Prostate gland (tissue), 2 donors: Measurements from ENCODE around the gene SLC22A14. TPM values are rescaled to one million over a fixed set of nuclear protein-coding genes. Genes with fewer than 3 reads are reported as not detected.

Source experiments
- DNase-seq: peaks from one replicate; pipeline ENCODE4 v3.0.0-alpha.2; 2019; ENCODE audit warnings: low spot score
- H3K27ac ChIP-seq, 2 donors: fragments of 200-600 bp; sonication (generic); 2 replicates each; pipeline ENCODE4 v1.5.1; 2017 to 2019
- H3K27me3 ChIP-seq: fragments of 200-600 bp; sonication (generic); replicated peaks from 2 replicates; pipeline ENCODE4 v1.5.1; 2019; ENCODE audit not compliant: insufficient read depth
- H3K36me3 ChIP-seq, 2 donors: fragments of 200-600 bp; sonication (generic); 1 replicate in 1 of 2; 2 replicates in 1 of 2; pipeline versions ENCODE4 v1.5.1 to v1.8.1; 2017 to 2019
- H3K4me1 ChIP-seq: fragments of 200-600 bp; sonication (generic); replicated peaks from 2 replicates; pipeline ENCODE4 v1.5.1; 2019
- H3K4me3 ChIP-seq, 2 donors: fragments of 200-600 bp; sonication (generic); 2 replicates each; pipeline ENCODE4 v1.5.1; 2017 to 2019
- H3K9me3 ChIP-seq: fragments of 200-600 bp; sonication (generic); 2 replicates; pipeline ENCODE4 v1.5.1; 2017
- POLR2A ChIP-seq: fragments of 450-650 bp; IDR thresholded peaks from one replicate; pipeline ENCODE4 v1.6.1; 2016; ENCODE audit warnings: antibody characterized with exemption, mild to moderate bottlenecking
- POLR2AphosphoS5 ChIP-seq: sonication (generic); formaldehyde crosslinking; IDR thresholded peaks from one replicate; pipeline ENCODE4 v1.6.1; 2017; ENCODE audit warnings: antibody characterized with exemption
- WGBS: methylation state at CpG from one replicate; pipeline ENCODE4 v1.1.5; 2018; 5-methylcytosine and 5-hydroxymethylcytosine counted together
- intact Hi-C: fragments of 100-400 bp; cut with DNase I; formaldehyde crosslinking; loops from one replicate; pipeline ENCODE4 v1.14.2; 2022
- total RNA-seq, 2 donors: library from RNA; depleted of rRNA; stranded (reverse); fragments of >200 nt; gene quantifications; one replicate each; pipeline ENCODE4 v1.1.0, GENCODE V29; 2016
- TF ChIP-seq, protein P1 (sequence below), 4 experiments: fragments of 200-600 bp in 2 of 4; fragments of 450-650 bp in 2 of 4; sonication (generic) in 2 of 4; IDR thresholded peaks; 1 replicate in 3 of 4; 2 replicates in 1 of 4; pipeline ENCODE4 v1.5.1; 2016 to 2019; ENCODE audit warnings: antibody characterized with exemption in 4 of 4, mild to moderate bottlenecking in 2 of 4, moderate library complexity in 2 of 4

The SLC22A14 gene
- total RNA-seq, 2 donors from 2014 or later, result 0.64 to 1.5 TPM

DNA sequence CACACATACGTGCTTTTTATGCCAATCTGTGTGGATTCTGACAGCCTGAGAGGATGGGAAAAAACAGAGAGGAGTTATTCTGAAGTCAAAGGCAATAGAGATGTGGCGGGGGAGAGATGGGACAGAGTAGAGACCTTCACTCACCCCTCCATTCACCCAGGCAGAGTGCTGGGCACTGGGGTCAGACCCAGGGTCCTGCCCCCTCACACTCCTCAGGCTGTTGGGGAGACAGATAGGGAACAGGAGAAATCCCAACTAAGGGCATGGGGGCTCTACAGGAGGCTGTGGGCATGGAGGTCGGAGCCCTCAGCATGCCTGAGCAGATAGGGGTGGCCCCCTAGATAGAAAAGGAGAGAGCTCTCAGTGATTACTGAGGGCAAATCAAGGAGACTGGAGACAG, 30.3 kb downstream of the SLC22A14 start:
- TF ChIP-seq, protein P1, sequence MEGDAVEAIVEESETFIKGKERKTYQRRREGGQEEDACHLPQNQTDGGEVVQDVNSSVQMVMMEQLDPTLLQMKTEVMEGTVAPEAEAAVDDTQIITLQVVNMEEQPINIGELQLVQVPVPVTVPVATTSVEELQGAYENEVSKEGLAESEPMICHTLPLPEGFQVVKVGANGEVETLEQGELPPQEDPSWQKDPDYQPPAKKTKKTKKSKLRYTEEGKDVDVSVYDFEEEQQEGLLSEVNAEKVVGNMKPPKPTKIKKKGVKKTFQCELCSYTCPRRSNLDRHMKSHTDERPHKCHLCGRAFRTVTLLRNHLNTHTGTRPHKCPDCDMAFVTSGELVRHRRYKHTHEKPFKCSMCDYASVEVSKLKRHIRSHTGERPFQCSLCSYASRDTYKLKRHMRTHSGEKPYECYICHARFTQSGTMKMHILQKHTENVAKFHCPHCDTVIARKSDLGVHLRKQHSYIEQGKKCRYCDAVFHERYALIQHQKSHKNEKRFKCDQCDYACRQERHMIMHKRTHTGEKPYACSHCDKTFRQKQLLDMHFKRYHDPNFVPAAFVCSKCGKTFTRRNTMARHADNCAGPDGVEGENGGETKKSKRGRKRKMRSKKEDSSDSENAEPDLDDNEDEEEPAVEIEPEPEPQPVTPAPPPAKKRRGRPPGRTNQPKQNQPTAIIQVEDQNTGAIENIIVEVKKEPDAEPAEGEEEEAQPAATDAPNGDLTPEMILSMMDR (IDR thresholded peaks at IDR 0.05), result no peak
- no peak for TF ChIP-seq POLR2A
- no peak for TF ChIP-seq POLR2AphosphoS5
- WGBS, result 89% methylated on average over 3 of the region's 3 CpGs
- no peak overlapping the region for H3K27ac ChIP-seq
- intact Hi-C loops, result no loop called here
- H3K36me3 ChIP-seq, result no peaks in the 10 kb centered on the region
- DNase-seq, result no peak
- no peaks in the 10 kb centered on the region for H3K4me1 ChIP-seq
- no peaks in the 10 kb centered on the region for H3K27me3 ChIP-seq
- no peaks in the 10 kb centered on the region for H3K9me3 ChIP-seq
- H3K4me3 ChIP-seq, result no peak overlapping the region

DNA sequence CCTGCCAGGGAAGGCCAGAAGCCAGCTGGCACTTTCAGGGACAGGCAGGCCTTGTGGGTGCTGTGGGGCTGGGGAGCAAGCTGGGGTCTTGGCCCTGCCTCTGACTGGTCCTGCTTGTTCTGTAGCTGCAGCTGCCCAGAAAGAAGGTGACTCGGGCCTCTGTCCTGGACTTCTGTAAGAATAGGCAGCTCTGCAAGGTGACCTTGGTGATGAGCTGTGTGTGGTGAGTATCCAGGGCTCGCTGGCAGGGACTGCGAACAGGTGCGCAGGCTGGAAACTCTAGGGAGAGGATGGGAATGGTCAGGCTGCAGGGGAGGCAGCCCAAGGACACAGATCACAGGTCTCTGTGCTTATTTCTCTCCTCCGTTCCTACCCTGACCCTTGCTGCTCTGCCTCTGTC, 31.2 kb downstream of the SLC22A14 start:
- DNase-seq, result no peak
- intact Hi-C loops, result no loop called here
- H3K27ac ChIP-seq, result no peak overlapping the region
- H3K27me3 ChIP-seq, result no peaks in the 10 kb centered on the region
- H3K36me3 ChIP-seq, result no peaks in the 10 kb centered on the region
- TF ChIP-seq, protein P1 (IDR thresholded peaks at IDR 0.05), result no peak
- TF ChIP-seq POLR2A (no peak), POLR2AphosphoS5 (no peak)
- H3K9me3 ChIP-seq, result no peaks in the 10 kb centered on the region
- no peak overlapping the region for H3K4me3 ChIP-seq
- H3K4me1 ChIP-seq, result no peaks in the 10 kb centered on the region
- WGBS, result 85% methylated on average over 5 of the region's 5 CpGs

DNA sequence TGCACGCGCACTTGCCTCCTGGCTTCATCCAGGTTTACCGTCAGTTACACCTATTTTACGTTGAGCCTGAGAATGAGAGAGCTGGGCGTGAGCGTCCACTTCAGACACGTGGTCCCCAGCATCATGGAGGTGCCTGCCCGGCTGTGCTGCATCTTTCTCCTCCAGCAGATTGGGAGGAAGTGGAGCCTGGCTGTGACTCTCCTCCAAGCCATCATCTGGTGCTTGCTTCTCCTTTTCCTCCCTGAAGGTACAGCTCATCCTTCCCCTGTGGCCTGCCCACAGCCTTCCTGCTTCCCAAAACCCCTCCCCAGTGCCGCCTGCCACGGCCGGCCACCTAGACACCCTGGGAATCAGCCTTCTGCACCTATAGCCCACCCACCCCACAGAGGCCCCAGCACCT, 31.6 kb downstream of the SLC22A14 start:
- Histone ChIP-seq H3K9me3 (no peaks in the 10 kb centered on the region), H3K36me3 (no peaks in the 10 kb centered on the region), H3K4me3 (no peak overlapping the region), H3K27ac (no peak overlapping the region), H3K27me3 (no peaks in the 10 kb centered on the region), H3K4me1 (no peaks in the 10 kb centered on the region)
- TF ChIP-seq POLR2AphosphoS5, result no peak
- no peak for TF ChIP-seq POLR2A
- TF ChIP-seq, protein P1 (IDR thresholded peaks at IDR 0.05), result no peak
- no peak for DNase-seq
- 70% methylated on average over 11 of the region's 11 CpGs for WGBS
- intact Hi-C loops, result no loop called here

DNA sequence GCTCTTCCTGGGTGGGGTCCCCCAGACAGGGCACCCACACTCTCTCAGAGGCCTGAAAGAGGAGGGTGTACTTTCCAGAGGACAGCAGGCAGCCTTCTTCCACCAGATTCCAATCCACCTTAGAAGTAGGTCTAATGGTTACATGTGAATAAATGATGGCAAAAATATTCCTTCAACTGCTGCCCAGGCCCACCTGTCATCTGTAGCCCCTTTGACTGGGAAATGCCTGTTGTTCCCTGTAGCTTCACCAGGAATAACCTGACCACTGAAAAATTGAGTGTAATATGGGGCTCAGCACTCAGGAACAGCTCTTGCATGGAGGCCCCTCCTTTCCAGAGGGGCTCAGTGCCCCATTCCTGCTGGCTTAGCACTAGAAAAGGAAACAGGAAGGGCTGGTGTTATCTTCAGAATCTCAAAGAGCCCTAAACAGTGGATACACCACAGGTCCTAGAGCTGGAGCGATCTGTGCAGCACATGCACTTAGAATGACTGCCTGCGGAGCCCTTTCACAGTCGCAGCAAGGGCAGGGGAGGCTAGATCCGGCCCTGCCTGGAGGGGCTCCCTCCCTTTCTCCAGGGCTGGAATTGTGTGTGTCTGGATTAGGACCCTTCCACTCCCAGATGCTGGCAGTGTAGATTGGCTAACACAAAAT, 32.1 kb downstream of the SLC22A14 start:
- Histone ChIP-seq H3K4me3 (no peak overlapping the region), H3K27me3 (no peaks in the 10 kb centered on the region), H3K4me1 (no peaks in the 10 kb centered on the region), H3K36me3 (no peaks in the 10 kb centered on the region), H3K9me3 (no peaks in the 10 kb centered on the region), H3K27ac (no peak overlapping the region)
- TF ChIP-seq POLR2A (no peak), POLR2AphosphoS5 (no peak)
- TF ChIP-seq, protein P1 (IDR thresholded peaks at IDR 0.05), result no peak
- no peak for DNase-seq
- 43% methylated on average over 4 of the region's 4 CpGs for WGBS
- intact Hi-C loops, result no loop called here

DNA sequence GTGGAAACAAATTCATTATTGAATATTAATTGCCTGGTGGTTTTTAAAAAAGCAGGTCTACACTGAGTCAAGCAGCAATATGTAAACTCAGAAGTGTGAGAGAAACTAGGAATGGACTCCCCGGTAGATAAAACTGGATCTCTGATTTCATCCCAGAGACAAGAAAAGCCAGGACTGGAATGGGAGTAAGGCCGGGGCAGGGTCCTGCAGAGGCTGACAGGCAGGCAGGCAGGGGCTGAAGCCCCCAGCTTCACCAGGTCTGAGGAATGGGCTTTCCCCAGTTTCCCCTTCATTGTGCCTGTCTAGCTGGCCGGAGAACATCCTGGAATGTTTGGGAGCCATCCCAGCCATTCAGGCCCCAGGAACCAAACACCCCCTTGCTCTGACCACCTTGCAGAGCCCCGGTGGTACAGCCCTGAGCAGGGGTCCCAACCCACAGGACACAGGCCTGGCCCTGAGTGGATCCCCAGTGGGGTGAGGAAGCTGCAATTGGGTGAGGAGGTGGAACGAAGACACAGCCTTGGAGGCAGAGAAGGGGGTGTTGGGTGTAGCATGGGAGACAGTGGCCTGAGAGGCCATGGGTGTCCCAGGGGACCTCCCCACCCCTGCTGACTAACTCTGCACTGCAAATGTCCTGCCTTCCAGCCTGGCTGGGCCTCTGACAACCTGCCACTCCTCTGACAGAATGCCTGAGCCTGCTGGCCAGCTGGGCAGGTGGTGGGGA, 32.8 kb downstream of the SLC22A14 start:
- 82% methylated on average over 5 of the region's 5 CpGs for WGBS
- no peaks in the 10 kb centered on the region for H3K9me3 ChIP-seq
- H3K4me1 ChIP-seq, result no peaks in the 10 kb centered on the region
- no peaks in the 10 kb centered on the region for H3K36me3 ChIP-seq
- H3K4me3 ChIP-seq, result no peak overlapping the region
- intact Hi-C loops, result no loop called here
- no peak for DNase-seq
- TF ChIP-seq POLR2A (no peak), POLR2AphosphoS5 (no peak)
- TF ChIP-seq, protein P1 (IDR thresholded peaks at IDR 0.05), result no peak
- H3K27me3 ChIP-seq, result no peaks in the 10 kb centered on the region
- H3K27ac ChIP-seq, result no peak overlapping the region
